Measurements from ENCODE around the gene MUC2.

DNA sequence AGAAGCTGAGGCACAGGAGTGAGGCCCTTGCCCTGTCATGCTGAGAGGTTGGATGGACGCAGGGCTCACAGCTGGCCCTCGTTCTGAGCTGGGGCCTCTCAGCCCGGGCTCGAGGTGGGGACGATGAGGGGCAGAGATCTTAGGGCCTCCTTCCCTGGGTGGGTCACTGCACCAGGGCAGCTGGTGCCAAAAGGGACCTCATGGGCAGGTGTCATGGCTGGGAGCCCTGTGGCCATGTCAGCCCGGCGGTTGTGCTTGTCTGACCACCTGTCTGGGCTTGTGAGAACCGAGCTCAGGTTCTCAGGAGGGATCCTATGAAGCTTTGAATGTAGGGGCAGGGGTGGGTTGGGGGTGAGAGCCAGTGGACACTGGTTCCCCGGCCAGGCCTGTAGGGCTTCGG lies 36.3 kb upstream of the MUC2 start:
- TF ChIP-seq, protein P1, sequence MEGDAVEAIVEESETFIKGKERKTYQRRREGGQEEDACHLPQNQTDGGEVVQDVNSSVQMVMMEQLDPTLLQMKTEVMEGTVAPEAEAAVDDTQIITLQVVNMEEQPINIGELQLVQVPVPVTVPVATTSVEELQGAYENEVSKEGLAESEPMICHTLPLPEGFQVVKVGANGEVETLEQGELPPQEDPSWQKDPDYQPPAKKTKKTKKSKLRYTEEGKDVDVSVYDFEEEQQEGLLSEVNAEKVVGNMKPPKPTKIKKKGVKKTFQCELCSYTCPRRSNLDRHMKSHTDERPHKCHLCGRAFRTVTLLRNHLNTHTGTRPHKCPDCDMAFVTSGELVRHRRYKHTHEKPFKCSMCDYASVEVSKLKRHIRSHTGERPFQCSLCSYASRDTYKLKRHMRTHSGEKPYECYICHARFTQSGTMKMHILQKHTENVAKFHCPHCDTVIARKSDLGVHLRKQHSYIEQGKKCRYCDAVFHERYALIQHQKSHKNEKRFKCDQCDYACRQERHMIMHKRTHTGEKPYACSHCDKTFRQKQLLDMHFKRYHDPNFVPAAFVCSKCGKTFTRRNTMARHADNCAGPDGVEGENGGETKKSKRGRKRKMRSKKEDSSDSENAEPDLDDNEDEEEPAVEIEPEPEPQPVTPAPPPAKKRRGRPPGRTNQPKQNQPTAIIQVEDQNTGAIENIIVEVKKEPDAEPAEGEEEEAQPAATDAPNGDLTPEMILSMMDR (IDR thresholded peaks at IDR 0.05): no peak
- no peak for TF ChIP-seq POLR2AphosphoS5 (IDR thresholded peaks at IDR 0.05)
